OCI-LY1 (cell line): Measurements from ENCODE around the gene CDC42BPA.

Experiments used
- H2AFZ ChIP-seq: fragments of 200-600 bp; sonication (generic), shearing (Covaris generic); 2 replicates; pipeline ENCODE4 v1.6.0; 2014; ENCODE audit warnings: antibody characterized with exemption, mild to moderate bottlenecking, low read length
- H3F3A ChIP-seq: fragments of 200-600 bp; sonication (generic), shearing (Covaris generic); 2 replicates; pipeline ENCODE4 v1.6.0; 2014; ENCODE audit warnings: mild to moderate bottlenecking, antibody characterized with exemption, low read length, moderate library complexity; ENCODE audit not compliant: insufficient read depth
- H3K27ac ChIP-seq: fragments of 200-600 bp; sonication (generic); 2 replicates; pipeline ENCODE4 v1.5.1; 2014; ENCODE audit warnings: low read length, mixed run types, mild to moderate bottlenecking, low read depth; ENCODE audit not compliant: poor library complexity, severe bottlenecking
- H3K27me3 ChIP-seq: fragments of 200-600 bp; sonication (generic); 2 replicates; pipeline ENCODE4 v1.6.0; 2014; ENCODE audit warnings: antibody characterized with exemption, mild to moderate bottlenecking, low read length, moderate library complexity; ENCODE audit not compliant: insufficient read depth
- H3K36me3 ChIP-seq: fragments of 200-600 bp; sonication (generic); 2 replicates; pipeline ENCODE4 v1.6.1; 2014; ENCODE audit warnings: mild to moderate bottlenecking, antibody characterized with exemption, low read length, moderate library complexity, mixed read lengths; ENCODE audit not compliant: insufficient read depth
- H3K4me1 ChIP-seq: fragments of 200-600 bp; sonication (generic); 2 replicates; pipeline ENCODE4 v1.5.1; 2014; ENCODE audit warnings: mild to moderate bottlenecking, low read length, moderate library complexity; ENCODE audit not compliant: insufficient read depth, severe bottlenecking
- H3K4me2 ChIP-seq: fragments of 200-600 bp; sonication (generic), shearing (Covaris generic); 2 replicates; pipeline ENCODE4 v1.6.1; 2014; ENCODE audit warnings: low read length
- H3K4me3 ChIP-seq: fragments of 200-600 bp; sonication (generic); 2 replicates; pipeline ENCODE4 v1.5.1; 2014; ENCODE audit warnings: low read length, low read depth, mild to moderate bottlenecking, mixed read lengths; ENCODE audit not compliant: poor library complexity, severe bottlenecking
- H3K79me2 ChIP-seq: fragments of 200-600 bp; shearing (Covaris generic); 2 replicates; pipeline ENCODE4 v1.6.1; 2016; ENCODE audit warnings: mixed run types, low read length, mixed read lengths; ENCODE audit not compliant: insufficient read depth
- H3K9ac ChIP-seq: fragments of 200-600 bp; sonication (generic), shearing (Covaris generic); 2 replicates; pipeline ENCODE4 v1.6.1; 2014; ENCODE audit warnings: mild to moderate bottlenecking, low read length, mixed read lengths
- H3K9me2 ChIP-seq: fragments of 200-600 bp; sonication (generic), shearing (Covaris generic); 2 replicates; pipeline ENCODE4 v1.6.1; 2014; ENCODE audit warnings: low read depth, mild to moderate bottlenecking, low read length, mixed read lengths
- H3K9me3 ChIP-seq: fragments of 200-600 bp; shearing (Covaris generic); 2 replicates; pipeline ENCODE4 v1.6.1; 2014; ENCODE audit warnings: low read length, mixed read lengths
- H4K20me1 ChIP-seq: fragments of 200-600 bp; sonication (generic), shearing (Covaris generic); 2 replicates; pipeline ENCODE4 v1.6.0; 2016; ENCODE audit warnings: mild to moderate bottlenecking, low read length; ENCODE audit not compliant: insufficient read depth
- EZH2 ChIP-seq: fragments of 200-600 bp; sonication (generic), shearing (Covaris generic); IDR thresholded peaks from 2 replicates; pipeline ENCODE4 v1.8.0; 2017; ENCODE audit warnings: borderline replicate concordance, mixed run types, mild to moderate bottlenecking, antibody characterized with exemption, low read length, moderate library complexity, mixed read lengths
- TF ChIP-seq, protein P1 (sequence below): fragments of 200-600 bp; sonication (generic), shearing (Covaris generic); IDR thresholded peaks from 2 replicates; pipeline ENCODE4 v1.5.1; 2017; ENCODE audit warnings: mild to moderate bottlenecking, antibody characterized with exemption, low read length, moderate library complexity, mixed read lengths

Gene CDC42BPA

DNA sequence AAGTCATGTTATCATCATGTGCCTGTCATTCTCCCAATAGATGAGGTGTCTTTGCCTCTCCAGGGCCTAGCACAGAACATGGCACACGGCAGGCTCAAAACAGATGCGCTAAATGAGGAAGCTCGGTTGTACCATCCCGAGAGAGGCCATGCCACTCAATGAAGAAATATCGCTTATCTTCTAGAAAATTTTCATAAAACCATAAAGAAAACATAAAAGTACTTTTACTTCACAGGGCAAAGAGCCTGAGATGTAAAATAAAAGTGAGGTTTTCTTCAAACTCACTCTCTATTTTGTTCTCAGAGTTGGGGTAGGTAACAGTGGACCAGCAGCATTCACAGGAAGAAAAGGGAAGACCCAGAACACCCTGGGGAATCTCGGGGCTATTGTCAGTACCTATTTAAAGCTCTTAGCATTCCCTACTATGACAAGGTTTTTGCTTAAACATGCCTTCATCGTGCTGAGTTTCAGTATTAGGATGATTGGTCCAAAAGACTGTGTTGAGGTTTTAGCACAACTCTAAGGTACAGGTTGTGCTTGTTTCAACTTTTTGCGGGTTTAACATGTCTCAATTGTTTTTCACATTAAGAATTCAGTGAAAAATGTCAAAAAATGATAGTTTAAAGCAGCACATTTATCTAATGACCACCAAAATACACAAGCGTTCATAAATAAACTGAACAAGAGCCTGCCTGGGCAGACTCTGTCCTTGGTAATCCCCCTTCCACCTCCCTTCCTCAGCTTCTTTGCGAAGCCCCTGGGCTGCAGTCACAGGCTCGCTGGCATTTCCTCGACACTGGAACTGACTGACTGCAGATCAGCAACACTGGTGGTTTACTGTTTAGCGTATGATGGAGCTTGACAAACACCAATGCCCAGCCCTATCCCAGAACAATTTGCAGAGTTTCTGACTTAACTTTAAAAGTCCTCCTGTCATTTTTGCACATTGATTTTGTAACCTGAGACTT lies 322.6 kb downstream of the CDC42BPA start:
- Histone ChIP-seq H3K27me3 (peaks cover 7% of the 10 kb centered on the region; the same call in 1 of the 2 replicates), H3K79me2 (no peaks in the 10 kb centered on the region), H3K36me3 (no peaks in the 10 kb centered on the region), H3F3A (no peaks in the 10 kb centered on the region), H3K9me3 (no peaks in the 10 kb centered on the region), H3K27ac (no peak overlapping the region), H3K4me1 (no peaks in the 10 kb centered on the region), H3K9me2 (no peaks in the 10 kb centered on the region), H3K4me2 (no peak overlapping the region), H3K9ac (no peak overlapping the region), H2AFZ (no peak overlapping the region), H4K20me1 (no peaks in the 10 kb centered on the region), H3K4me3 (no peak overlapping the region)
- TF ChIP-seq, protein P1, sequence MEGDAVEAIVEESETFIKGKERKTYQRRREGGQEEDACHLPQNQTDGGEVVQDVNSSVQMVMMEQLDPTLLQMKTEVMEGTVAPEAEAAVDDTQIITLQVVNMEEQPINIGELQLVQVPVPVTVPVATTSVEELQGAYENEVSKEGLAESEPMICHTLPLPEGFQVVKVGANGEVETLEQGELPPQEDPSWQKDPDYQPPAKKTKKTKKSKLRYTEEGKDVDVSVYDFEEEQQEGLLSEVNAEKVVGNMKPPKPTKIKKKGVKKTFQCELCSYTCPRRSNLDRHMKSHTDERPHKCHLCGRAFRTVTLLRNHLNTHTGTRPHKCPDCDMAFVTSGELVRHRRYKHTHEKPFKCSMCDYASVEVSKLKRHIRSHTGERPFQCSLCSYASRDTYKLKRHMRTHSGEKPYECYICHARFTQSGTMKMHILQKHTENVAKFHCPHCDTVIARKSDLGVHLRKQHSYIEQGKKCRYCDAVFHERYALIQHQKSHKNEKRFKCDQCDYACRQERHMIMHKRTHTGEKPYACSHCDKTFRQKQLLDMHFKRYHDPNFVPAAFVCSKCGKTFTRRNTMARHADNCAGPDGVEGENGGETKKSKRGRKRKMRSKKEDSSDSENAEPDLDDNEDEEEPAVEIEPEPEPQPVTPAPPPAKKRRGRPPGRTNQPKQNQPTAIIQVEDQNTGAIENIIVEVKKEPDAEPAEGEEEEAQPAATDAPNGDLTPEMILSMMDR: no peak
- TF ChIP-seq EZH2: no peak

DNA sequence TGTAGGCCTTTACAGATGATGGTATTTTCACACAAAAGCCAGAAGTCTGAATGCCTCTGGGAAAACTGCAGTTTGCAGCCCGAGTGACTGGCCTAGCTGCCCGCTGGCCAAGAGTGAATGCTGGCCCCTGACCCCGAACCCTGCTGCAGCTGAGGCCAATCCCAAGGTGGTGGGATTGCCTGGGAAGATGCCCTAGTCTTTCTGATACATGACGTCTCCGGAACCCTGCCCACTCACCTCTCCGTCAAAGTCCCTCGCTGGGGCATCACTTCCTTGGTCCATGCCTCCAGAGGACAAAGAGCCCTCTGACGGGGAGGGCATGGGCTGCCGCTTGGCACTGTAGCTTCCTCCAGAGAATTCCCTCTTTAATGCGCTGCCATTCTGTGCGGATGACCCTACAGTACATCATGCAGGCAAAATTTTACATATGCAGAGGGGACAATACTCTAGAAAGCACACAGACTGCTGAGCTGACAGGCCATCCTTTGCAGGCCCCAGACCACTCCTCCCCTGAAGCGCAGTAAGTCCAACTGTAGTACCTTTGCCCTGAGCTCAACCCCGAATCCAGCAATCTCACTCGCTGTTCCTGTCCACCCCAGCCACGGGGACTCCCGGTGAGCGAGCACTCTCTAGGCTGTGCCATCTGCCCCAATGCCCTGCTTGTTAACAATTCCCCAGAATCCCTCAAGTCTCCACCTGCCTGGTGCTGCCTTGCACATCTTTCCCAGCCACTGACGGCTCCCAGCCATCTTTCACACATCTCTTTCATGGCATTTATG lies 323.5 kb downstream of the CDC42BPA start:
- Histone ChIP-seq H3K9me2 (no peaks in the 10 kb centered on the region), H3K4me1 (peaks cover 9% of the 10 kb centered on the region), H3K4me3 (no peak overlapping the region), H3K79me2 (no peaks in the 10 kb centered on the region), H3K4me2 (no peak overlapping the region), H3K27me3 (peaks cover 7% of the 10 kb centered on the region; the same call in 1 of the 2 replicates), H2AFZ (no peak overlapping the region), H3K36me3 (no peaks in the 10 kb centered on the region), H3F3A (no peaks in the 10 kb centered on the region), H3K9ac (no peak overlapping the region), H3K9me3 (no peaks in the 10 kb centered on the region), H4K20me1 (no peaks in the 10 kb centered on the region), H3K27ac (no peak overlapping the region)
- no peak for TF ChIP-seq EZH2
- TF ChIP-seq, protein P1: no peak

DNA sequence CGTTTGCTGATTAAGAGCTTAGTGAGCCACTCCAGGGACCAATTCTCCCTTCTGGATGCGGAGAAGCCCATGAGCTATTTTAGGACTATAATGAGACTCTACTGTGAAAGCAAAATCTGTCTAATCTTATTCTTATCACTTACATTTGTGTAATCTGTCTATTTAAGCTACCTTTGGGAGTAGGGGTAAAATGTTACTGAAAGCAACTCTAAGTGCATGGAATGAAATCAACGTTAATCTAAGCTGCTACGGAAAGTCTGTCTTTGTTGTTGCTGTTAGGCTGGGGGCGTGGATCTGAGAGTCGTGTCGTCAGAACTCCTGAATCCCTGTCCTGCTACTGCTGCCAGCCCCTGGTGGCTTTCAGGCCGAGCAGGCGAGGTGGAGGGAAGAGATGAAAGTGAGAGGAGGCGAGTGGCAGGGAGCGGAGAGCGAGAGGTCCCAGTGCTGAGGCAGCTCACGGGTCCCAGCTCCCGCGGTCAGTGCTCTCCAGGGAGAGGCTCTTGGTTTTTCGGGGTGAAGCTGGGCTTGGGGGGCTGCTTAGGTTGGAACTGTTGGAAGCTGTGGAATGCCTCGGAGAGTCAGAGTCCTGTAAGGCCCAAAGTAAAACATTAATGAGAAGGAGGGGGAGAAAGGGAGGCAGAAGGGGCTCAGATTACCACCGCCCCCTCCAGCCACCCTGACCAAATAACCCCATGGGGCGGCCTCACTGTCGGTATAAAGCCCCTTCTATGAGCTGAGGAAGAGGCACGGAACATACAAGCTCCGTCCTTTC lies 324.3 kb downstream of the CDC42BPA start:
- Histone ChIP-seq H3K27me3 (peaks cover 7% of the 10 kb centered on the region; the same call in 1 of the 2 replicates), H3K9ac (no peak overlapping the region), H3K4me1 (peaks cover 16% of the 10 kb centered on the region), H3F3A (no peaks in the 10 kb centered on the region), H3K36me3 (no peaks in the 10 kb centered on the region), H4K20me1 (no peaks in the 10 kb centered on the region), H3K9me3 (no peaks in the 10 kb centered on the region), H2AFZ (no peak overlapping the region), H3K79me2 (no peaks in the 10 kb centered on the region), H3K4me2 (no peak overlapping the region), H3K9me2 (no peaks in the 10 kb centered on the region), H3K27ac (no peak overlapping the region), H3K4me3 (no peak overlapping the region)
- no peak for TF ChIP-seq EZH2
- TF ChIP-seq, protein P1: no peak
